GM12873 (cell line): ENCODE data around the gene ZFR2.

Experiments
- CTCF ChIP-seq: IDR thresholded peaks from 2 replicates; pipeline ENCODE4 v1.5.1; 2012; ENCODE audit warnings: low read depth, mild to moderate bottlenecking, moderate library complexity, low read length, control low read depth; ENCODE audit not compliant: insufficient read depth; ENCODE audit errors: missing control alignments

The ZFR2 gene

GRCh38 chr19:3818466-3818865 is 50.4 kb downstream of the ZFR2 start:
- no peak for TF ChIP-seq CTCF

- TF ChIP-seq CTCF, result no peak
These were observed 51.1 kb downstream of the ZFR2 start for GRCh38 chr19:3817761-3818160.

GRCh38 chr19:3816566-3817218 is 52.1 kb downstream of the ZFR2 start:
- TF ChIP-seq CTCF, result no peak

GRCh38 chr19:3814648-3815047 is 54.2 kb downstream of the ZFR2 start:
- no peak for TF ChIP-seq CTCF

- no peak for TF ChIP-seq CTCF
These were observed 55.1 kb downstream of the ZFR2 start for GRCh38 chr19:3813473-3814392.

- TF ChIP-seq CTCF, result no peak
These were observed 58.0 kb downstream of the ZFR2 start for GRCh38 chr19:3810708-3811355.

- TF ChIP-seq CTCF, result no peak
These were observed 58.7 kb downstream of the ZFR2 start for GRCh38 chr19:3809881-3810707.
